Body of pancreas (tissue), 4 donors: ENCODE measurements around the gene LCN12. TPM values are rescaled to one million over a fixed set of nuclear protein-coding genes. Genes with fewer than 3 reads are reported as not detected.
A peak's percentile ranks its signal among the peaks of the same experiment; 100 is the strongest.

Experiments
- ATAC-seq: fragments of 150-250 bp; one replicate; pipeline ENCODE4 v1.9.1; 2016
- DNase-seq, 4 donors: peaks; one replicate each; pipeline ENCODE4 v3.0.0-alpha.2; 2019
- H3K27ac ChIP-seq, 4 donors: fragments of 200-600 bp; sonication (generic); 1 replicate in 3 of 4; 2 replicates in 1 of 4; pipeline versions ENCODE4 v1.5.1 to v1.6.1; 2016 to 2019; ENCODE audit warnings: mild to moderate bottlenecking in 1 of 4, mixed read lengths in 1 of 4, moderate library complexity in 1 of 4
- H3K27me3 ChIP-seq, 2 donors: fragments of 200-600 bp; sonication (generic); one replicate each; pipeline ENCODE4 v1.6.0; 2016; ENCODE audit warnings: mild to moderate bottlenecking in 1 of 2
- H3K36me3 ChIP-seq, 2 donors: fragments of 200-600 bp; sonication (generic); replicated peaks in 1 of 2; 2 replicates each; pipeline ENCODE4 v1.5.1; 2016; ENCODE audit warnings: low read depth in 2 of 2; ENCODE audit not compliant: insufficient read depth in 1 of 2
- H3K4me1 ChIP-seq: fragments of 200-600 bp; sonication (generic); one replicate; pipeline ENCODE4 v1.6.0; 2016
- H3K4me3 ChIP-seq, 2 donors: fragments of 200-600 bp; sonication (generic); 1 replicate in 1 of 2; 2 replicates in 1 of 2; pipeline ENCODE4 v1.5.1; 2016 to 2019
- H3K9me3 ChIP-seq, 3 donors: fragments of 200-600 bp; sonication (generic); 1 replicate in 2 of 3; 2 replicates in 1 of 3; pipeline ENCODE4 v1.5.1; 2016
- CTCF ChIP-seq, 7 experiments: fragments of 450-650 bp in 4 of 7; fragments of 200-600 bp in 3 of 7; sonication (generic) in 3 of 7; IDR thresholded peaks; one replicate each; pipeline ENCODE4 v1.5.1; 2016 to 2019; ENCODE audit warnings: antibody characterized with exemption in 7 of 7
- POLR2A ChIP-seq, 3 donors: fragments of 450-650 bp; IDR thresholded peaks; one replicate each; pipeline ENCODE4 v1.6.1; 2016; ENCODE audit warnings: antibody characterized with exemption in 3 of 3, mild to moderate bottlenecking in 2 of 3
- WGBS, 2 donors: methylation state at CpG; one replicate each; pipeline ENCODE4 v1.1.5; 2017; 5-methylcytosine and 5-hydroxymethylcytosine counted together
- intact Hi-C: fragments of 100-400 bp; cut with DNase I; formaldehyde crosslinking; loops from one replicate; pipeline ENCODE4 v1.15.1; 2023
- total RNA-seq, 2 donors: library from RNA; depleted of rRNA; stranded (reverse); fragments of >200 nt; gene quantifications; one replicate each; pipeline ENCODE4 v1.1.0, GENCODE V29; 2016

The LCN12 gene
- total RNA-seq = 1 to 10 TPM; 1.3 to 4.9 TPM

GRCh38 chr9:136951541-136952320, at the start of gene LCN12:
Gene LCN12 (plus strand): TSS chr9:136952273. CDS start chr9:136952328, 55 bp downstream.
- peaks cover 47% of the 10 kb centered on the region for H3K4me1 ChIP-seq
- peak within 1 kb of the TSS in 3 of 4 donors; percentile 91 to 92 (median 92) for H3K27ac ChIP-seq
- TF ChIP-seq POLR2A (IDR thresholded peaks at IDR 0.05) = no peak
- TF ChIP-seq CTCF (IDR thresholded peaks at IDR 0.05) = no peak
- DNase-seq (no peak), ATAC-seq (no peak)
- no peaks in the 10 kb centered on the region for H3K27me3 ChIP-seq
- H3K36me3 ChIP-seq = no peaks in the 10 kb centered on the region
- WGBS, 2 donors = 78 to 85% methylated on average over 9 to 14 of the region's 14 CpGs
- intact Hi-C loops = loop anchor here (5.0 kb wide), 1 partner anchor 71 kb away; no protein-coding TSS in a partner anchor
- H3K4me3 ChIP-seq = no peak within 1 kb of the TSS
- no peaks in the 10 kb centered on the region for H3K9me3 ChIP-seq

- Histone ChIP-seq H3K4me1 (peaks cover 45% of the 10 kb centered on the region), H3K4me3 (no peak overlapping the region), H3K36me3 (peaks cover 0 to 3% of the 10 kb centered on the region in 2 donors), H3K27me3 (no peaks in the 10 kb centered on the region), H3K27ac (peak overlapping the region; percentile 59 to 93 (median 87)), H3K9me3 (no peaks in the 10 kb centered on the region)
- intact Hi-C loops = no loop called here
- ATAC-seq (peak; percentile 8), DNase-seq (peak; percentile 41 to 78 (median 54))
- TF ChIP-seq POLR2A (IDR thresholded peaks at IDR 0.05) (no peak), CTCF (IDR thresholded peaks at IDR 0.05) (no peak)
- 32 to 40% methylated on average over 12 of the region's 12 CpGs for WGBS, 2 donors
Observed at GRCh38 chr9:136903041-136903554, 49.0 kb upstream of the LCN12 start.

- Histone ChIP-seq H3K27me3 (no peaks in the 10 kb centered on the region), H3K36me3 (peaks cover 0 to 10% of the 10 kb centered on the region in 2 donors), H3K4me3 (no peak overlapping the region), H3K4me1 (peaks cover 26% of the 10 kb centered on the region), H3K9me3 (no peaks in the 10 kb centered on the region), H3K27ac (no peak overlapping the region)
- TF ChIP-seq CTCF (IDR thresholded peaks at IDR 0.05) (no peak), POLR2A (IDR thresholded peaks at IDR 0.05) (no peak)
- no peak for ATAC-seq
- WGBS, 2 donors = 72 to 75% methylated on average over 4 of the region's 4 CpGs
- DNase-seq = no peak
- intact Hi-C loops = no loop called here
Observed at GRCh38 chr9:136906266-136906665, 45.8 kb upstream of the LCN12 start.

GRCh38 chr9:136907011-136907914, 44.8 kb upstream of the LCN12 start:
- intact Hi-C loops = no loop called here
- WGBS, 2 donors = 95 to 98% methylated on average over 16 to 24 of the region's 29 CpGs
- Histone ChIP-seq H3K4me3 (no peak overlapping the region), H3K27ac (no peak overlapping the region), H3K36me3 (peaks cover 0 to 10% of the 10 kb centered on the region in 2 donors), H3K9me3 (no peaks in the 10 kb centered on the region), H3K27me3 (no peaks in the 10 kb centered on the region), H3K4me1 (peaks cover 17% of the 10 kb centered on the region)
- no peak for DNase-seq
- TF ChIP-seq CTCF (IDR thresholded peaks at IDR 0.05) (no peak), POLR2A (IDR thresholded peaks at IDR 0.05) (no peak)
- ATAC-seq = no peak
